ENCODE results near the gene ADAT2.

DNA sequence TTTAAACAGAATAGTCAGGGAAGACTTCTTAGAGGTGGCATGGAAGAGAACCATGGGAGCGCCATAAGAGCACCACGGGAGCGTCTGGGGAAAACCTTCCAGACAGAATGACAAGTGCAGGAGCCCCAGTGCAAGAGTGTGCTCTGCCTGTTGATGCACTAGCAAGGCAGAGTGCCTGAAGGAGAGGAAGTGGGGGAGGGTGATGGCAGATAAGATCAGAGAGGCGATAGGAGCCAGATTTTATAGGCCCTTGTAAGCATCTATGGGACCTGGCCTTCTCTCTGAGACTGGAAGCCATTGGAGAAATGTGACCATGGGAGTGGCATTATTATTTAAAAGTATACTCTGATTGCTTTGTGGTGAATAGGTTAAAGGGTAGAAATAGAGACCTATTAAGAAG, 47.9 kb upstream of the ADAT2 start:
- TF ChIP-seq POLR2AphosphoS5 (IDR thresholded peaks at IDR 0.05; ENCODE audit: borderline replicate concordance, low read depth, low read length) (no peak), EZH2 (IDR thresholded peaks at IDR 0.05) (no peak), FOXP2 (optimal IDR thresholded peaks at IDR 0.05; ENCODE audit: control extremely low read depth, extremely low read length, insufficient read depth) (no peak)

Data from SK-N-MC (cell line).